RWPE1 (cell line): ENCODE results near the gene NPAS4.

Source experiments
- CTCF ChIA-PET: fragments of 350-600 bp; sonication (Branson Sonifier 250); formaldehyde crosslinking; extraction: SDS; loops from one replicate; lab custom pipeline; 2021; lab: Yijun Ruan, JAX
- POLR2A ChIA-PET: fragments of 400-600 bp; formaldehyde crosslinking; extraction: SDS; loops from one replicate; lab custom pipeline; 2020; ENCODE audit warnings: antibody characterized with exemption; ENCODE audit not compliant: low non-redundant PET; lab: Yijun Ruan, JAX
- DNase-seq: peaks from one replicate; pipeline ENCODE4 v3.0.0; 2012; ENCODE audit warnings: low spot score
- H3K27ac ChIP-seq: fragments of 450-650 bp; 2 replicates; pipeline ENCODE4 v1.5.1; 2017
- CTCF ChIP-seq: fragments of 450-650 bp; conservative IDR thresholded peaks from 2 replicates; pipeline ENCODE4 v1.5.1; 2017; ENCODE audit warnings: low read depth, mild to moderate bottlenecking

The NPAS4 gene

DNA sequence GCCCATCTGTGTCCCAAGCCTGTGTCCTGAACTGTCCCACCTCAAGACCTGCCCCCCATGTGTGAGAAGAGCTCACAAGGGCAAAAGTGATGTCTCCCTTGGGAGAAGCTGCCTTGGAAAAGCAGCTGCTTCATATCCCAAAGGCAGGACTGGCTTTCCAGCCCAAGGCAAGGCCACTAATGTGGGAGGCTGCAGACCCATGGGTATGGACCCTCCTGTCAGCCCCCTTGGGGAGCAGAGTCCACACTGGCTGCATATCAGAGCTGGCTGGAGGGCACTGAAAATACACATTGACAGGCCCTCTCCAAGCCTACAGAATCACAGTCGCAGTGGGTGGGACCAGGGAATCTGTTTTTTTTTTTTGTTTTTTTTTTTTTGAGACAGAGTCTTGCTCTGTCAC lies 48.6 kb downstream of the NPAS4 start:
- DNase-seq = no peak
- POLR2A ChIA-PET = no interaction called here
- H3K27ac ChIP-seq = no peak overlapping the region
- CTCF ChIA-PET = interaction anchor here (1.4 to 1.7 kb wide), 2 partner anchors 10 to 51 kb away, joined by 3 to 6 read pairs; no protein-coding TSS in a partner anchor
- no peak for TF ChIP-seq CTCF

- no peak overlapping the region for H3K27ac ChIP-seq
- POLR2A ChIA-PET = no interaction called here
- CTCF ChIA-PET = interaction anchor here (1.4 kb wide), 1 partner anchor 9 kb away, joined by 3 read pairs; no protein-coding TSS in a partner anchor
- no peak for TF ChIP-seq CTCF
- DNase-seq = no peak
Measured at GRCh38 chr11:66470015-66470414, 49.2 kb downstream of the NPAS4 start.

DNA sequence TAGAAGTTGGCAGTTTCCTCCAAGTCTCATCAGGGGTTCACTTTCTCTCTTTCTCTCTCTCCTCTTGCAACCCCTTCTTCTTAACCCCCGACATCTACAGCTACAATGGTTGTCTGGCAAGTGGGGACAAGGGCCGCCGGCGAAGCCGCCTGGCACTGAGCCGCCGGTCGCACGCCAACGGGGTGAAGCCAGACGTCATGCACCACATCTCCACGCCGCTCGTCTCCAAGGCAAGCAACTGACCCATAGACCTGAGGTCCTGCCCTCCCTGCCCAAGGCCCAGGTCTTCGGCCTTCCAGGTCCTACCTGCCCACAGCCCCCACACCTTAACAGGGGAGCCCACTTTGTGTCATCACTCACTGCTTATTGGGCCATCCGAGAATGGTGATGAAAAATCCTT lies 50.3 kb downstream of the NPAS4 start:
- no peak overlapping the region for H3K27ac ChIP-seq
- CTCF ChIA-PET = interaction anchor here (1.1 kb wide), 1 partner anchor 32 kb away, joined by 3 read pairs; the partner anchor contains the start of gene MRPL11
- DNase-seq = no peak
- POLR2A ChIA-PET = no interaction called here
- TF ChIP-seq CTCF = no peak

- CTCF ChIA-PET = interaction anchor here (1.1 kb wide), 1 partner anchor 33 kb away, joined by 3 read pairs; the partner anchor contains the start of gene MRPL11
Measured at GRCh38 chr11:66472054-66472453, 51.2 kb downstream of the NPAS4 start.

DNA sequence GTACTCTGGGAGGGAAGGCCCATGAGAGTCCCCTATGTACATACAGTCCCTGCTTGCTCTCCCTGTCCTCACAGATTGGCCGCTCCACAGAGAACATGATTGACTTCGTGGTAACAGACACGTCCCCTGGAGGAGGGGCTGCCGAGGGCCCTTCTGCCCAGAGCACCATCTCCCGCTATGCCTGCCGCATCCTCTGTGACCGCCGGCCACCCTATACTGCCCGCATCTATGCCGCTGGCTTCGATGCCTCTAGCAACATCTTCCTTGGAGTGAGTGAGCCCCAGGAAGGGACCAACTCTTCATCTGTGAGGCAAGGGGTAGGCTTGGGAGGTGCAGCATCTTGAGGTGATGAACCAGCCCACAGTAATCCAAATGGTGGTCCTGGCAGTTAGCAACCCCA lies 52.3 kb downstream of the NPAS4 start:
- no peak for DNase-seq
- POLR2A ChIA-PET = no interaction called here
- no peak for TF ChIP-seq CTCF
- peak overlapping the region; percentile 40; the same call in 1 of the 2 replicates for H3K27ac ChIP-seq
- CTCF ChIA-PET = no interaction called here

More at GRCh38 chr11:66472054-66472453, 51.2 kb downstream of the NPAS4 start:
- no peak for DNase-seq
- H3K27ac ChIP-seq = no peak overlapping the region
- no peak for TF ChIP-seq CTCF
- POLR2A ChIA-PET = no interaction called here

GRCh38 chr11:66473608-66474515 lies 53.0 kb downstream of the NPAS4 start:
- TF ChIP-seq CTCF = no peak
- H3K27ac ChIP-seq = peak overlapping the region; percentile 40
- ChIA-PET CTCF (no interaction called here), POLR2A (no interaction called here)
- DNase-seq = no peak
